GM21381 (cell line): Measurements from ENCODE around the gene TSKU.

Experiments
- ATAC-seq: cut with Tn5 transposase; IDR thresholded peaks from one replicate; pipeline ENCODE4 v1.9.1; 2021; ENCODE audit warnings: mild to moderate bottlenecking, moderate library complexity; ENCODE audit not compliant: unreplicated experiment

TSKU gene

GRCh38 chr11:76843907-76844306, 60.8 kb downstream of the TSKU start:
- no peak for ATAC-seq

- ATAC-seq = no peak
These were observed 61.4 kb downstream of the TSKU start for GRCh38 chr11:76844511-76844910.

- ATAC-seq = no peak
These were observed 61.9 kb downstream of the TSKU start for GRCh38 chr11:76845069-76845468.

- no peak for ATAC-seq
These were observed 63.3 kb downstream of the TSKU start for GRCh38 chr11:76846441-76846840.
